ENCODE measurements around the gene CEP85. TPM values are rescaled to one million over a fixed set of nuclear protein-coding genes. Genes with fewer than 3 reads are reported as not detected.

Gene CEP85
- total and polyA plus RNA-seq, 9 of the 15 experiments (the other 6 are each of a cell fraction or from before 2014, with no cell fraction given), result 42.1 to 140 (median 92.6) TPM

- no peak for TF ChIP-seq ZBTB40 (IDR thresholded peaks at IDR 0.05)
- TF ChIP-seq ZBTB40 (CRISPR knock-in tag; IDR thresholded peaks at IDR 0.05), result 0 out of 2 replicates have a peak, but pooled peaks have one; percentile 5
- TF ChIP-seq, protein P1, sequence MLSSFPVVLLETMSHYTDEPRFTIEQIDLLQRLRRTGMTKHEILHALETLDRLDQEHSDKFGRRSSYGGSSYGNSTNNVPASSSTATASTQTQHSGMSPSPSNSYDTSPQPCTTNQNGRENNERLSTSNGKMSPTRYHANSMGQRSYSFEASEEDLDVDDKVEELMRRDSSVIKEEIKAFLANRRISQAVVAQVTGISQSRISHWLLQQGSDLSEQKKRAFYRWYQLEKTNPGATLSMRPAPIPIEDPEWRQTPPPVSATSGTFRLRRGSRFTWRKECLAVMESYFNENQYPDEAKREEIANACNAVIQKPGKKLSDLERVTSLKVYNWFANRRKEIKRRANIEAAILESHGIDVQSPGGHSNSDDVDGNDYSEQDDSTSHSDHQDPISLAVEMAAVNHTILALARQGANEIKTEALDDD (IDR thresholded peaks at IDR 0.05), result no peak
- no peak for TF ChIP-seq GATAD2B (IDR thresholded peaks at IDR 0.05; ENCODE audit: borderline replicate concordance)
- no peak for TF ChIP-seq NFE2L1 (tag; IDR thresholded peaks at IDR 0.05; ENCODE audit: borderline replicate concordance, low read depth)
- TF ChIP-seq CEBPB (tag; IDR thresholded peaks at IDR 0.05), result no peak
- peak in 2 of 3 experiments; percentile 25 to 37; a peak in 3 of 6 replicates for TF ChIP-seq CTCF (IDR thresholded peaks at IDR 0.05 in 2 of 3, conservative IDR thresholded peaks at IDR 0.05 in 1 of 3; ENCODE audit: insufficient read depth in 2 of 3, low read depth in 1 of 3, low read length in 3 of 3)
- TF ChIP-seq NCOA4 (IDR thresholded peaks at IDR 0.05; ENCODE audit: partially characterized antibody), result no peak
- TF ChIP-seq CTCFL (IDR thresholded peaks at IDR 0.05; ENCODE audit: borderline replicate concordance, insufficient read depth, low read depth, low read length, poor library complexity, severe bottlenecking), result peak; percentile 85
- no peak for TF ChIP-seq TAF7 (tag; IDR thresholded peaks at IDR 0.05)
- no peak for TF ChIP-seq ZNF133 (CRISPR knock-in tag; IDR thresholded peaks at IDR 0.05)
Observed at GRCh38 chr1:26189751-26190275, 44.2 kb upstream of the CEP85 start (continued).

Measured in K562 (cell line).